Panc1 (cell line): ENCODE measurements around the gene POLRMT.

Experiments used
- POLR2AphosphoS5 ChIP-seq: IDR thresholded peaks from 2 replicates; pipeline ENCODE4 v1.6.1; 2012; ENCODE audit warnings: mild to moderate bottlenecking, low read depth, low read length, moderate library complexity
- TF ChIP-seq, protein P1 (sequence below): fragments of 450-650 bp; IDR thresholded peaks from 2 replicates; pipeline ENCODE4 v1.5.1; 2017; ENCODE audit warnings: mild to moderate bottlenecking

GRCh38 chr19:682678-683320, 49.5 kb upstream of the POLRMT start:
- TF ChIP-seq, protein P1, sequence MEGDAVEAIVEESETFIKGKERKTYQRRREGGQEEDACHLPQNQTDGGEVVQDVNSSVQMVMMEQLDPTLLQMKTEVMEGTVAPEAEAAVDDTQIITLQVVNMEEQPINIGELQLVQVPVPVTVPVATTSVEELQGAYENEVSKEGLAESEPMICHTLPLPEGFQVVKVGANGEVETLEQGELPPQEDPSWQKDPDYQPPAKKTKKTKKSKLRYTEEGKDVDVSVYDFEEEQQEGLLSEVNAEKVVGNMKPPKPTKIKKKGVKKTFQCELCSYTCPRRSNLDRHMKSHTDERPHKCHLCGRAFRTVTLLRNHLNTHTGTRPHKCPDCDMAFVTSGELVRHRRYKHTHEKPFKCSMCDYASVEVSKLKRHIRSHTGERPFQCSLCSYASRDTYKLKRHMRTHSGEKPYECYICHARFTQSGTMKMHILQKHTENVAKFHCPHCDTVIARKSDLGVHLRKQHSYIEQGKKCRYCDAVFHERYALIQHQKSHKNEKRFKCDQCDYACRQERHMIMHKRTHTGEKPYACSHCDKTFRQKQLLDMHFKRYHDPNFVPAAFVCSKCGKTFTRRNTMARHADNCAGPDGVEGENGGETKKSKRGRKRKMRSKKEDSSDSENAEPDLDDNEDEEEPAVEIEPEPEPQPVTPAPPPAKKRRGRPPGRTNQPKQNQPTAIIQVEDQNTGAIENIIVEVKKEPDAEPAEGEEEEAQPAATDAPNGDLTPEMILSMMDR = no peak
- TF ChIP-seq POLR2AphosphoS5 = no peak
